Bladder microvascular endothelial cell (primary cell): Measurements from ENCODE around the gene PIGO. TPM values are rescaled to one million over a fixed set of nuclear protein-coding genes. Genes with fewer than 3 reads are reported as not detected.

Source experiments
- total RNA-seq: library from RNA; depleted of rRNA; stranded (reverse); fragments of >200 nt; gene quantifications from 2 replicates; pipeline ENCODE4 v1.2.3, GENCODE V29; 2014

The PIGO gene
- 7.6 and 12.6 TPM in 2 replicates for total RNA-seq

GRCh38 chr9:35096035-35096849 lies at the start of gene PIGO:
Gene PIGO (minus strand): TSS chr9:35096591. CDS start chr9:35095565, 1,026 bp downstream.

GRCh38 chr9:35115680-35116538 lies 19.5 kb upstream of the PIGO start, which contains the start of gene ATOSB:
Gene ATOSB (minus strand): TSS chr9:35115862. CDS start chr9:35108274, 7,588 bp downstream.

GRCh38 chr9:35102769-35103659 lies 6.6 kb upstream of the PIGO start, which contains the start of gene STOML2:
Gene STOML2 (minus strand): TSS chr9:35103131. CDS start chr9:35103094, 37 bp downstream.

GRCh38 chr9:35079426-35080341 lies 16.7 kb downstream of the PIGO start, which contains the start of gene FANCG:
Gene FANCG (minus strand): TSS chr9:35079942. CDS start chr9:35079524, 418 bp downstream.

GRCh38 chr9:35072461-35073278 lies 23.7 kb downstream of the PIGO start, which contains the start of gene VCP:
Gene VCP (minus strand): TSS chr9:35072625. CDS start chr9:35072353, 272 bp downstream.

Other genes starting within 250 kb of the PIGO start
- gene PHF24, start 138.3 kb downstream of the PIGO start, total RNA-seq: not detected in 2 replicates
- gene DNAJB5, start 106.8 kb downstream of the PIGO start, total RNA-seq: 3.1 and 4.8 TPM in 2 replicates
- 445 and 593 TPM in 2 replicates for gene VCP, start 24.0 kb downstream of the PIGO start, total RNA-seq
- gene FANCG, start 16.6 kb downstream of the PIGO start, total RNA-seq: 20.6 and 22.7 TPM in 2 replicates
- 116 and 143 TPM in 2 replicates for gene STOML2, start 6.5 kb upstream of the PIGO start, total RNA-seq
- gene ATOSB, start 19.3 kb upstream of the PIGO start, total RNA-seq: 13.8 and 25.2 TPM in 2 replicates
- gene UNC13B, start 65.4 kb upstream of the PIGO start, total RNA-seq: 33.4 and 42.9 TPM in 2 replicates